H9 (cell line): ENCODE results near the gene PAX9. TPM values are rescaled to one million over a fixed set of nuclear protein-coding genes. Genes with fewer than 3 reads are reported as not detected.
A peak's percentile ranks its signal among the peaks of the same experiment; 100 is the strongest.

Experiments used
- DNase-seq: peaks from one replicate; pipeline ENCODE4 v3.0.0-alpha.2; 2017
- H2AFZ ChIP-seq: one replicate; pipeline ENCODE4 v1.6.1; 2013; ENCODE audit warnings: mild to moderate bottlenecking, low read length, control low read depth, moderate library complexity
- H2AK5ac ChIP-seq: 2 replicates; pipeline ENCODE4 v1.6.1; 2013; ENCODE audit warnings: low read length, control low read depth, mixed read lengths; ENCODE audit not compliant: insufficient read length
- H2BK120ac ChIP-seq: one replicate; pipeline ENCODE4 v1.6.1; 2013; ENCODE audit warnings: low read depth, mild to moderate bottlenecking, low read length, control low read depth, inconsistent platforms; ENCODE audit not compliant: poor library complexity, severe bottlenecking
- H2BK12ac ChIP-seq: 2 replicates; pipeline ENCODE4 v1.6.1; 2013; ENCODE audit warnings: low read length, control low read depth, mixed read lengths, low read depth; ENCODE audit not compliant: insufficient read length
- H2BK15ac ChIP-seq: 2 replicates; pipeline ENCODE4 v1.6.1; 2013; ENCODE audit warnings: low read depth, low read length, control low read depth
- H2BK20ac ChIP-seq: one replicate; pipeline ENCODE4 v1.6.1; 2013; ENCODE audit warnings: low read depth, mild to moderate bottlenecking, low read length, control low read depth, inconsistent platforms; ENCODE audit not compliant: poor library complexity, severe bottlenecking
- H2BK5ac ChIP-seq: 2 replicates; pipeline ENCODE4 v1.6.1; 2013; ENCODE audit warnings: low read length, control low read depth, mixed read lengths; ENCODE audit not compliant: insufficient read length
- H3K14ac ChIP-seq: 2 replicates; pipeline ENCODE4 v1.6.1; 2013; ENCODE audit warnings: low read length, control low read depth; ENCODE audit not compliant: insufficient read depth
- H3K18ac ChIP-seq: 2 replicates; pipeline ENCODE4 v1.6.1; 2013; ENCODE audit warnings: low read depth, mild to moderate bottlenecking, mixed read lengths, low read length, control low read depth; ENCODE audit not compliant: insufficient read length
- H3K23ac ChIP-seq: 2 replicates; pipeline ENCODE4 v1.6.1; 2013; ENCODE audit warnings: low read length, control low read depth, mixed read lengths, low read depth; ENCODE audit not compliant: insufficient read length
- H3K23me2 ChIP-seq: 2 replicates; pipeline ENCODE4 v1.6.1; 2013; ENCODE audit warnings: low read depth, mild to moderate bottlenecking, mixed read lengths, low read length, control low read depth; ENCODE audit not compliant: insufficient read length, poor library complexity, severe bottlenecking
- H3K27ac ChIP-seq: 2 replicates; pipeline ENCODE4 v1.5.1; 2013; ENCODE audit warnings: low read length, control low read depth, mixed read lengths, low read depth; ENCODE audit not compliant: insufficient read length
- H3K27me3 ChIP-seq: 2 replicates; pipeline ENCODE4 v1.6.1; 2013; ENCODE audit warnings: low read length, control low read depth, inconsistent platforms; ENCODE audit not compliant: insufficient read depth
- H3K4ac ChIP-seq: 2 replicates; pipeline ENCODE4 v1.6.1; 2013; ENCODE audit warnings: low read depth, mild to moderate bottlenecking, control low read depth, inconsistent platforms, low read length, moderate library complexity
- H3K4me1 ChIP-seq: 2 replicates; pipeline ENCODE4 v1.6.1; 2013; ENCODE audit warnings: low read length, control low read depth, inconsistent platforms; ENCODE audit not compliant: insufficient read depth
- H3K4me2 ChIP-seq: 2 replicates; pipeline ENCODE4 v1.6.1; 2013; ENCODE audit warnings: low read length, control low read depth, mixed read lengths; ENCODE audit not compliant: insufficient read length, insufficient read depth
- H3K56ac ChIP-seq: 2 replicates; pipeline ENCODE4 v1.6.1; 2013; ENCODE audit warnings: low read depth, mild to moderate bottlenecking, mixed read lengths, low read length, control low read depth; ENCODE audit not compliant: insufficient read length
- H3K79me1 ChIP-seq: 2 replicates; pipeline ENCODE4 v1.6.1; 2013; ENCODE audit warnings: low read depth, mild to moderate bottlenecking, moderate library complexity, low read length, control low read depth, inconsistent platforms; ENCODE audit not compliant: insufficient read depth, poor library complexity, severe bottlenecking
- H3K79me2 ChIP-seq: 2 replicates; pipeline ENCODE4 v1.6.1; 2013; ENCODE audit warnings: low read length, control low read depth, inconsistent platforms; ENCODE audit not compliant: insufficient read depth
- H3K9ac ChIP-seq: 2 replicates; pipeline ENCODE4 v1.6.1; 2013; ENCODE audit warnings: low read length, control low read depth, mixed read lengths; ENCODE audit not compliant: insufficient read length; ENCODE audit errors: extremely low read depth
- H3K9me3 ChIP-seq: one replicate; pipeline ENCODE4 v1.6.1; 2013; ENCODE audit warnings: low read depth, low read length, inconsistent platforms; ENCODE audit not compliant: control insufficient read depth
- H3T11ph ChIP-seq: one replicate; pipeline ENCODE4 v1.6.1; 2013; ENCODE audit warnings: mild to moderate bottlenecking, low read length, control low read depth, inconsistent platforms
- H4K20me1 ChIP-seq: one replicate; pipeline ENCODE4 v1.6.1; 2013; ENCODE audit not compliant: control insufficient read depth, insufficient read length, insufficient read depth
- H4K5ac ChIP-seq: 2 replicates; pipeline ENCODE4 v1.6.1; 2013; ENCODE audit warnings: low read depth, mild to moderate bottlenecking, mixed read lengths, low read length, control low read depth; ENCODE audit not compliant: insufficient read length
- H4K8ac ChIP-seq: replicated peaks from 2 replicates; pipeline ENCODE4 v1.6.1; 2013; ENCODE audit warnings: low read length, control low read depth, mixed read lengths, low read depth; ENCODE audit not compliant: insufficient read length
- H4K91ac ChIP-seq: 2 replicates; pipeline ENCODE4 v1.6.1; 2013; ENCODE audit warnings: low read depth, mild to moderate bottlenecking, moderate library complexity, mixed read lengths, low read length, control low read depth; ENCODE audit not compliant: insufficient read length
- H3K27ac Mint-ChIP-seq, 3 experiments: 2 replicates in 2 of 3; 3 replicates in 1 of 3; pipeline ENCODE4 v1.8.0; 2020 to 2021; ENCODE audit warnings: mixed read lengths in 3 of 3, mild to moderate bottlenecking in 1 of 3, moderate library complexity in 1 of 3
- H3K27me3 Mint-ChIP-seq: 2 replicates; pipeline ENCODE4 v1.8.0; 2021; ENCODE audit warnings: low read depth, mild to moderate bottlenecking, moderate library complexity, mixed read lengths
- H3K36me3 Mint-ChIP-seq, 3 experiments: 2 replicates in 2 of 3; 3 replicates in 1 of 3; pipeline ENCODE4 v1.8.0; 2020 to 2021; ENCODE audit warnings: low read depth in 3 of 3, mixed read lengths in 3 of 3; ENCODE audit not compliant: insufficient read depth in 1 of 3
- H3K4me1 Mint-ChIP-seq, 2 experiments: 2 replicates each; pipeline ENCODE4 v1.8.0; 2020; ENCODE audit warnings: mixed read lengths in 2 of 2
- H3K4me3 Mint-ChIP-seq, 2 experiments: 2 replicates in 1 of 2; 3 replicates in 1 of 2; pipeline ENCODE4 v1.8.0; 2020 to 2021; ENCODE audit warnings: mild to moderate bottlenecking in 2 of 2, mixed read lengths in 2 of 2, moderate library complexity in 1 of 2
- H3K9me3 Mint-ChIP-seq, 2 experiments: 2 replicates in 1 of 2; 3 replicates in 1 of 2; pipeline ENCODE4 v1.8.0; 2020; ENCODE audit warnings: mild to moderate bottlenecking in 2 of 2, mixed read lengths in 2 of 2, moderate library complexity in 1 of 2
- WGBS: extraction: QIAGEN DNeasy Blood & Tissue Kit; methylation state at CpG from one replicate; pipeline ENCODE4 v1.1.7; 2013; ENCODE audit warnings: missing lambda C conversion rate, low lambda C conversion rate, mixed read lengths; ENCODE audit not compliant: insufficient read length; ENCODE audit errors: extremely low coverage; 5-methylcytosine and 5-hydroxymethylcytosine counted together
- total RNA-seq: library from RNA; stranded (reverse); gene quantifications from 2 replicates; pipeline ENCODE4 v1.2.1, GENCODE V29; 2021
- TF ChIP-seq, protein P1 (sequence below): fragments of 200-600 bp; sonication (generic); conservative IDR thresholded peaks from 3 replicates; pipeline ENCODE4 v1.8.0; 2021; ENCODE audit warnings: antibody characterized with exemption, mild to moderate bottlenecking

PAX9 gene
- total RNA-seq, 1 experiment from 2014 or later = not detected

DNA sequence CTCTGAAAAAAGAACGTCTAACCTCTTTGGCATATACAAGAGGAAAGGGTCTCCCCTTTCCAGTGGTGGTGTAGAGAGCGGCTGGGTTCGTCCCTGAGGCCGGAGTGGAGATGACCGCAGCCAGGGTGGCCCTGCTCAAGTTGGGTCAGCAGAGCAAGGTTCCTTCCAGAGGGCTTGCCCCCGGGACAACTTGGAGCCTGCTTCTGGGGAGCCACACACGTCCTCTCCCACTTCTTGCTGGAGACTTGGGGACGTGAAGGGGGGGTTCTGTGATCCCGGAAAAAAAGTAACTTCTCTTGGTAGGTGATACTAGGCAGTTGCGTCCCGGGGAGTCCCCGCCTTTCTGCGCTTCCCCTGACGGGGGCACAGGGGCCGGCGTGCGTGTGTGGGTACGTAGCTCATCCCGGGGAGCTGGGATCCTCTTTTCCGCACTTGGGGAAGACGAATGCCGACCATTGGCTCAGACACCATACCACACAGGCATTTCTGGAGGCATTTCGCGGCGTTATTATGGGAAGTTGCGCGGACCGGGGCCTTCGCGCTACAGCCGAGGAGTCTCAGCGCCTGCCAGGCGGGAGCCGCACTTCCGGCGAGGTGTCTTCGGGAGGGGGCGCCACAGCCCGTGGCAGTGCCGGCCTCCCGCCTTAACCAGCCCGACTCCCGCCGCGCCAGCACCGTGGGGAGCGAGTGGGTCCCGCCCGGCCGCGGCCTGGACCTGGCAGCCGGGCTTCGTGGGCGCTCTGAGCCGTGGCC is 14.8 kb upstream of the PAX9 start:
- no CpG with 5 or more reads among the region's 55 CpGs for WGBS
- no peaks in the 10 kb centered on the region; a peak in 1 of 7 replicates for H3K36me3 Mint-ChIP-seq
- no peak overlapping the region for H2BK12ac ChIP-seq

More for the DNA sequence above, 14.8 kb upstream of the PAX9 start:
- Histone ChIP-seq H2BK15ac (no peak overlapping the region), H2AFZ (no peak overlapping the region), H3K23ac (no peak overlapping the region), H2AK5ac (no peak overlapping the region), H3K9me3 (no peaks in the 10 kb centered on the region), H3K4me1 (no peaks in the 10 kb centered on the region), H3K27ac (no peak overlapping the region), H4K20me1 (no peaks in the 10 kb centered on the region), H3K18ac (no peak overlapping the region), H3K14ac (no peak overlapping the region), H3K4ac (no peak overlapping the region), H3K79me2 (no peaks in the 10 kb centered on the region), H2BK5ac (no peak overlapping the region), H4K8ac (no peak overlapping the region), H3K27me3 (peaks cover 71% of the 10 kb centered on the region), H3T11ph (no peak overlapping the region), H4K91ac (no peak overlapping the region), H2BK120ac (no peak overlapping the region), H3K23me2 (peaks cover 14% of the 10 kb centered on the region), H3K9ac (no peak overlapping the region), H3K56ac (no peak overlapping the region), H3K79me1 (no peaks in the 10 kb centered on the region), H3K4me2 (peak overlapping the region; percentile 85), H2BK20ac (no peak overlapping the region), H4K5ac (no peak overlapping the region)
- Mint-ChIP-seq H3K9me3 (no peaks in the 10 kb centered on the region), H3K27ac (no peak overlapping the region), H3K27me3 (peaks cover 98% of the 10 kb centered on the region), H3K4me3 (peak overlapping the region; percentile 60 to 77), H3K4me1 (peaks cover 9 to 11% of the 10 kb centered on the region in 2 experiments)
- peak; percentile 54 for DNase-seq
- TF ChIP-seq, protein P1, sequence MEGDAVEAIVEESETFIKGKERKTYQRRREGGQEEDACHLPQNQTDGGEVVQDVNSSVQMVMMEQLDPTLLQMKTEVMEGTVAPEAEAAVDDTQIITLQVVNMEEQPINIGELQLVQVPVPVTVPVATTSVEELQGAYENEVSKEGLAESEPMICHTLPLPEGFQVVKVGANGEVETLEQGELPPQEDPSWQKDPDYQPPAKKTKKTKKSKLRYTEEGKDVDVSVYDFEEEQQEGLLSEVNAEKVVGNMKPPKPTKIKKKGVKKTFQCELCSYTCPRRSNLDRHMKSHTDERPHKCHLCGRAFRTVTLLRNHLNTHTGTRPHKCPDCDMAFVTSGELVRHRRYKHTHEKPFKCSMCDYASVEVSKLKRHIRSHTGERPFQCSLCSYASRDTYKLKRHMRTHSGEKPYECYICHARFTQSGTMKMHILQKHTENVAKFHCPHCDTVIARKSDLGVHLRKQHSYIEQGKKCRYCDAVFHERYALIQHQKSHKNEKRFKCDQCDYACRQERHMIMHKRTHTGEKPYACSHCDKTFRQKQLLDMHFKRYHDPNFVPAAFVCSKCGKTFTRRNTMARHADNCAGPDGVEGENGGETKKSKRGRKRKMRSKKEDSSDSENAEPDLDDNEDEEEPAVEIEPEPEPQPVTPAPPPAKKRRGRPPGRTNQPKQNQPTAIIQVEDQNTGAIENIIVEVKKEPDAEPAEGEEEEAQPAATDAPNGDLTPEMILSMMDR = peak; percentile 60
